CD14-positive monocyte (primary cell): ENCODE measurements around the gene TSN. TPM values are rescaled to one million over a fixed set of nuclear protein-coding genes. Genes with fewer than 3 reads are reported as not detected.
A peak's percentile ranks its signal among the peaks of the same experiment; 100 is the strongest.

Experiments used
- DNase-seq, 3 donors: peaks; one replicate each; pipeline ENCODE4 v3.0.0-alpha.2; 2011 to 2022
- H2AFZ ChIP-seq: 2 replicates; pipeline ENCODE4 v1.6.0; 2012; ENCODE audit warnings: mild to moderate bottlenecking, low read depth, low read length, inconsistent platforms; ENCODE audit not compliant: insufficient read depth, poor library complexity, severe bottlenecking
- H3K27ac ChIP-seq, 2 donors: 1 replicate in 1 of 2; 2 replicates in 1 of 2; pipeline ENCODE4 v1.5.1; 2012 to 2013; ENCODE audit warnings: low read length in 2 of 2, control low read depth in 1 of 2, inconsistent platforms in 1 of 2, low read depth in 1 of 2, mild to moderate bottlenecking in 1 of 2
- H3K27me3 ChIP-seq, 2 donors: one replicate each; pipeline versions ENCODE4 v1.6.0 to v1.6.1; 2011 to 2013; ENCODE audit warnings: low read length in 2 of 2; ENCODE audit not compliant: control insufficient read depth in 2 of 2, insufficient read depth in 2 of 2
- H3K36me3 ChIP-seq, 2 donors: replicated peaks in 1 of 2; 1 replicate in 1 of 2; 2 replicates in 1 of 2; pipeline versions ENCODE4 v1.5.1 to v1.6.1; 2012 to 2013; ENCODE audit warnings: low read length in 2 of 2, control low read depth in 1 of 2, inconsistent platforms in 1 of 2, mild to moderate bottlenecking in 1 of 2; ENCODE audit not compliant: insufficient read depth in 2 of 2, control insufficient read depth in 1 of 2
- H3K4me1 ChIP-seq, 2 donors: 1 replicate in 1 of 2; 2 replicates in 1 of 2; pipeline versions ENCODE4 v1.5.1 to v1.6.1; 2012 to 2013; ENCODE audit warnings: low read length in 2 of 2, control low read depth in 1 of 2, inconsistent platforms in 1 of 2, mild to moderate bottlenecking in 1 of 2, moderate library complexity in 1 of 2; ENCODE audit not compliant: insufficient read depth in 2 of 2, control insufficient read depth in 1 of 2
- H3K4me2 ChIP-seq: replicated peaks from 2 replicates; pipeline ENCODE3; 2012; ENCODE audit warnings: low read length, moderate library complexity, mild to moderate bottlenecking; ENCODE audit not compliant: poor library complexity, severe bottlenecking; ENCODE audit errors: extremely low read depth
- H3K4me3 ChIP-seq, 3 experiments: fragments of 200-600 bp in 1 of 3; sonication (generic) in 1 of 3; replicated peaks in 1 of 3; 1 replicate in 2 of 3; 2 replicates in 1 of 3; pipeline ENCODE4 v1.5.1; 2011 to 2013; ENCODE audit warnings: low read length in 3 of 3, mild to moderate bottlenecking in 3 of 3, control low read depth in 2 of 3, low read depth in 2 of 3, inconsistent platforms in 1 of 3, moderate library complexity in 1 of 3
- H3K79me2 ChIP-seq: 2 replicates; pipeline ENCODE4 v1.6.0; 2012; ENCODE audit warnings: mild to moderate bottlenecking, control low read depth, inconsistent platforms, low read length, moderate library complexity; ENCODE audit not compliant: insufficient read depth
- H3K9ac ChIP-seq: 2 replicates; pipeline ENCODE4 v1.6.0; 2017; ENCODE audit warnings: low read length, mild to moderate bottlenecking; ENCODE audit not compliant: insufficient read depth, poor library complexity, severe bottlenecking
- H3K9me3 ChIP-seq, 2 donors: replicated peaks in 1 of 2; 1 replicate in 1 of 2; 2 replicates in 1 of 2; pipeline versions ENCODE4 v1.5.1 to v1.6.1; 2012 to 2013; ENCODE audit warnings: low read length in 2 of 2, control low read depth in 1 of 2; ENCODE audit not compliant: control insufficient read depth in 1 of 2, insufficient read depth in 1 of 2
- H4K20me1 ChIP-seq: 2 replicates; pipeline ENCODE4 v1.6.0; 2012; ENCODE audit warnings: mild to moderate bottlenecking, low read length, control low read depth, moderate library complexity; ENCODE audit not compliant: insufficient read depth
- H3K27ac Mint-ChIP-seq, 7 donors: one replicate each; pipeline ENCODE4 v1.8.0; 2020; ENCODE audit warnings: mild to moderate bottlenecking in 7 of 7, mixed read lengths in 7 of 7, moderate library complexity in 6 of 7, inconsistent platforms in 2 of 7
- H3K27me3 Mint-ChIP-seq, 3 donors: one replicate each; pipeline ENCODE4 v1.8.0; 2021 to 2022; ENCODE audit warnings: low read depth in 3 of 3, mild to moderate bottlenecking in 3 of 3, mixed read lengths in 3 of 3, moderate library complexity in 3 of 3, inconsistent platforms in 1 of 3
- H3K36me3 Mint-ChIP-seq, 2 donors: one replicate each; pipeline ENCODE4 v1.8.0; 2020; ENCODE audit warnings: mixed read lengths in 2 of 2, inconsistent platforms in 1 of 2, mild to moderate bottlenecking in 1 of 2
- H3K4me1 Mint-ChIP-seq: one replicate; pipeline ENCODE4 v1.8.0; 2020; ENCODE audit warnings: mild to moderate bottlenecking, mixed read lengths
- H3K4me3 Mint-ChIP-seq, 2 donors: one replicate each; pipeline ENCODE4 v1.8.0; 2020; ENCODE audit warnings: mild to moderate bottlenecking in 2 of 2, mixed read lengths in 2 of 2, moderate library complexity in 1 of 2
- H3K9me3 Mint-ChIP-seq, 7 donors: one replicate each; pipeline ENCODE4 v1.8.0; 2020 to 2022; ENCODE audit warnings: mixed read lengths in 7 of 7, mild to moderate bottlenecking in 6 of 7, moderate library complexity in 6 of 7, inconsistent platforms in 2 of 7
- WGBS: methylation state at CpG from one replicate; pipeline ENCODE4 v1.1.5; 2013; ENCODE audit warnings: missing lambda C conversion rate; ENCODE audit not compliant: insufficient coverage; 5-methylcytosine and 5-hydroxymethylcytosine counted together
- intact Hi-C, 2 donors: fragments of 100-400 bp; cut with micrococcal nuclease; formaldehyde crosslinking; loops; one replicate each; pipeline versions ENCODE4 v1.15.0 to v1.15.1; 2023
- polyA plus RNA-seq, 3 donors: library from polyadenylated mRNA; depleted of rRNA in 1 of 3; unstranded in 2 of 3; stranded (reverse) in 1 of 3; fragments of 300-500 nt in 2 of 3; fragments of >200 nt in 1 of 3; fragmentation: Illumina TruSeq in 2 of 3; gene quantifications; 1 replicate in 2 of 3; 2 replicates in 1 of 3; pipeline ENCODE4 v1.2.3, GENCODE V29; 2012 to 2021
- TF ChIP-seq, protein P1 (sequence below): fragments of 200-600 bp; IDR thresholded peaks from one replicate; pipeline ENCODE4 v1.8.0; 2022; ENCODE audit warnings: antibody characterized with exemption, mild to moderate bottlenecking

TSN gene
- polyA plus RNA-seq, 3 donors: 12.2 to 66.5 (median 65.5) TPM

GRCh38 chr2:121721926-121722325 is 33.5 kb upstream of the TSN start:
- Histone ChIP-seq H3K27ac (peak overlapping the region in 1 of 2 donors; percentile 40), H2AFZ (no peak overlapping the region), H3K4me2 (no peak overlapping the region), H3K4me3 (no peak overlapping the region), H3K79me2 (no peaks in the 10 kb centered on the region), H3K9me3 (no peaks in the 10 kb centered on the region), H3K9ac (no peak overlapping the region), H3K27me3 (no peaks in the 10 kb centered on the region), H4K20me1 (no peaks in the 10 kb centered on the region), H3K4me1 (peaks cover 6 to 13% of the 10 kb centered on the region in 2 donors), H3K36me3 (peaks cover 3 to 7% of the 10 kb centered on the region in 2 donors)
- WGBS: 75% methylated on average over 4 of the region's 8 CpGs
- H3K27me3 Mint-ChIP-seq: no peaks in the 10 kb centered on the region
- peak overlapping the region in 3 of 7 donors; percentile 33 to 73 (median 46) for H3K27ac Mint-ChIP-seq
- intact Hi-C loops: no loop called here
- TF ChIP-seq, protein P1, sequence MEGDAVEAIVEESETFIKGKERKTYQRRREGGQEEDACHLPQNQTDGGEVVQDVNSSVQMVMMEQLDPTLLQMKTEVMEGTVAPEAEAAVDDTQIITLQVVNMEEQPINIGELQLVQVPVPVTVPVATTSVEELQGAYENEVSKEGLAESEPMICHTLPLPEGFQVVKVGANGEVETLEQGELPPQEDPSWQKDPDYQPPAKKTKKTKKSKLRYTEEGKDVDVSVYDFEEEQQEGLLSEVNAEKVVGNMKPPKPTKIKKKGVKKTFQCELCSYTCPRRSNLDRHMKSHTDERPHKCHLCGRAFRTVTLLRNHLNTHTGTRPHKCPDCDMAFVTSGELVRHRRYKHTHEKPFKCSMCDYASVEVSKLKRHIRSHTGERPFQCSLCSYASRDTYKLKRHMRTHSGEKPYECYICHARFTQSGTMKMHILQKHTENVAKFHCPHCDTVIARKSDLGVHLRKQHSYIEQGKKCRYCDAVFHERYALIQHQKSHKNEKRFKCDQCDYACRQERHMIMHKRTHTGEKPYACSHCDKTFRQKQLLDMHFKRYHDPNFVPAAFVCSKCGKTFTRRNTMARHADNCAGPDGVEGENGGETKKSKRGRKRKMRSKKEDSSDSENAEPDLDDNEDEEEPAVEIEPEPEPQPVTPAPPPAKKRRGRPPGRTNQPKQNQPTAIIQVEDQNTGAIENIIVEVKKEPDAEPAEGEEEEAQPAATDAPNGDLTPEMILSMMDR: no peak
- H3K4me3 Mint-ChIP-seq: no peak overlapping the region
- peak in 2 of 3 donors; percentile 52 to 74 for DNase-seq
- no peaks in the 10 kb centered on the region for H3K9me3 Mint-ChIP-seq
- peaks cover 3 to 15% of the 10 kb centered on the region in 2 donors for H3K36me3 Mint-ChIP-seq
- H3K4me1 Mint-ChIP-seq: peaks cover 17% of the 10 kb centered on the region

GRCh38 chr2:121722479-121722878 is 33.0 kb upstream of the TSN start:
- no peaks in the 10 kb centered on the region for H3K9me3 ChIP-seq
- no peaks in the 10 kb centered on the region for H4K20me1 ChIP-seq
- DNase-seq: peak in 2 of 3 donors; percentile 52 to 80
- H3K27ac ChIP-seq: peak overlapping the region in 1 of 2 donors; percentile 40
- Mint-ChIP-seq H3K27me3 (no peaks in the 10 kb centered on the region), H3K36me3 (peaks cover 7 to 21% of the 10 kb centered on the region in 2 donors), H3K4me1 (peaks cover 17% of the 10 kb centered on the region), H3K4me3 (no peak overlapping the region), H3K9me3 (no peaks in the 10 kb centered on the region), H3K27ac (peak overlapping the region in 2 of 7 donors; percentile 33 to 73)
- peaks cover 6 to 13% of the 10 kb centered on the region in 2 donors for H3K4me1 ChIP-seq
- intact Hi-C loops: no loop called here
- peak overlapping the region; percentile 11 for H2AFZ ChIP-seq
- H3K27me3 ChIP-seq: no peaks in the 10 kb centered on the region
- TF ChIP-seq, protein P1: no peak
- no peaks in the 10 kb centered on the region for H3K79me2 ChIP-seq
- 72% methylated on average over 5 of the region's 5 CpGs for WGBS
- H3K9ac ChIP-seq: no peak overlapping the region
- peaks cover 9 to 13% of the 10 kb centered on the region in 2 donors for H3K36me3 ChIP-seq
- no peak overlapping the region for H3K4me2 ChIP-seq
- H3K4me3 ChIP-seq: no peak overlapping the region
